ENCODE measurements around the gene TRABD.

The TRABD gene

DNA sequence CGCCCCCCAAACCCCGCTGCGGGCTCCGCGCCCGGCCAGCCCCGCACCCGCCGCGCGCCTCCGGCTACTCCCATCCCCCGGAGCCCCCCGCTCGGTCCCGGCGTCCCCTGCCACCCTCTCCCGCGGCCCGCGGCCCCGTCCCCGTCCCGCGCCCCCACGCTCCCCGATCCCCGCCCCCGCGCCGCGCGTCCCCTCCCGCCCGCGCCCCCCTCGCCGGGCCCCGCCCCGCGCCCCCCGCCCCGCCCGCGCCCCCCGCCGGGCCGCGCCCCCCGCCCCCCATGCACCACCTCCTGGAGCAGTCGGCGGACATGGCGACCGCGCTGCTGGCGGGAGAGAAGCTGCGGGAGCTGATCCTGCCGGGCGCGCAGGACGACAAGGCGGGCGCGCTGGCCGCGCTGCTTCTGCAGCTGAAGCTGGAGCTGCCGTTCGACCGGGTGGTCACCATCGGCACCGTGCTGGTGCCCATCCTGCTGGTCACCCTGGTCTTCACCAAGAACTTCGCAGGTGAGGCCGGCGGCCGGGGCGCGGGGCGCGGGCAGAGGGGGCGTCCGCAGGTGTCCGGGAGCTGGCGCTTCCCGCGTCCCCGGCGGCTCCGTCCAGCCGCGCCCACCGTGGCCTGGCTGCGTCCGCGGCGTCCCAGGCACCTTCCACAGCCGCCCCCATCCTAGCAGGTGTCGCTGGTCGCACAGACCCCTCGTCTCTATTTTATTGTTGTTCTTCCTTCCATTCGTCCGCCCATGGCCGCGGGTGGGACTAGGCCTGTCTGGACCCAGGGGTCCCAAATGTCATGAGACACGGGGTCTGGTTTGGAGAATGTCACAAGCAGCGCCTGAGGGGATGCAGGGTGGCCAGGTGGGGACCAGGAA is 15.0 kb upstream of the TRABD start, which contains the start of gene PANX2:
TSS of gene PANX2 (plus strand) at position 279 of the 866 bp plus-strand sequence. CDS start at position 279, 0 bp downstream.
- no peaks in the 10 kb centered on the region for H3K36me3 ChIP-seq (ENCODE audit: control insufficient read depth in 1 of 2, insufficient read depth in 2 of 2, low read depth in 1 of 2, low read length in 2 of 2)
- peak within 1 kb of the TSS; percentile 48 for H2BK15ac ChIP-seq (ENCODE audit: low read depth, poor library complexity, severe bottlenecking)
- H3K4me1 ChIP-seq (ENCODE audit: control insufficient read depth, insufficient read depth, low read depth, low read length): peaks cover 12% of the 10 kb centered on the region
- H3K4ac ChIP-seq (ENCODE audit: low read depth in 1 of 2, low read length in 2 of 2): no peak within 1 kb of the TSS
- H4K8ac ChIP-seq (ENCODE audit: low read length): no peak within 1 kb of the TSS
- peak within 1 kb of the TSS in 1 of 2 experiments; percentile 70 for H3K23ac ChIP-seq (ENCODE audit: low read length in 2 of 2)
- peak within 1 kb of the TSS in 1 of 2 experiments; percentile 57 for H3K18ac ChIP-seq (ENCODE audit: low read depth in 1 of 2, low read length in 2 of 2)
- no peak within 1 kb of the TSS for H2AFZ ChIP-seq (ENCODE audit: low read depth, low read length)
- H4K91ac ChIP-seq (ENCODE audit: low read length): peak within 1 kb of the TSS; percentile 50
- H3K27ac ChIP-seq (ENCODE audit: low read length, poor library complexity, severe bottlenecking): no peak within 1 kb of the TSS
- peak; percentile 14 for DNase-seq
- peak within 1 kb of the TSS in 1 of 2 experiments; percentile 60 for H2BK12ac ChIP-seq (ENCODE audit: low read length in 2 of 2)
- H2BK5ac ChIP-seq (ENCODE audit: low read depth, low read length, poor library complexity, severe bottlenecking): no peak within 1 kb of the TSS
- H3K4me3 ChIP-seq (ENCODE audit: insufficient read depth in 1 of 2, low read depth in 1 of 2, low read length in 2 of 2): peak within 1 kb of the TSS; percentile 55 to 59
- no peak within 1 kb of the TSS for H2AK5ac ChIP-seq (ENCODE audit: low read length, severe bottlenecking)
- H3K9me3 ChIP-seq (ENCODE audit: control insufficient read depth, low read length): no peaks in the 10 kb centered on the region
- peak within 1 kb of the TSS; percentile 82 for H3K4me2 ChIP-seq (ENCODE audit: low read length, poor library complexity, severe bottlenecking)
- no peak within 1 kb of the TSS for H3K9ac ChIP-seq (ENCODE audit: low read length)
- H3K79me1 ChIP-seq (replicated peaks; ENCODE audit: low read length, poor library complexity, severe bottlenecking): no peaks in the 10 kb centered on the region
- peaks cover 21 to 51% of the 10 kb centered on the region in 2 experiments for H3K27me3 ChIP-seq (ENCODE audit: control insufficient read depth in 1 of 2, insufficient read depth in 1 of 2, low read length in 2 of 2)
- H3K14ac ChIP-seq (ENCODE audit: low read length in 2 of 2): no peak within 1 kb of the TSS
- WGBS: 9% methylated on average over 47 of the region's 105 CpGs
- peak within 1 kb of the TSS; percentile 59 for H2BK120ac ChIP-seq (ENCODE audit: low read depth, low read length)

DNA sequence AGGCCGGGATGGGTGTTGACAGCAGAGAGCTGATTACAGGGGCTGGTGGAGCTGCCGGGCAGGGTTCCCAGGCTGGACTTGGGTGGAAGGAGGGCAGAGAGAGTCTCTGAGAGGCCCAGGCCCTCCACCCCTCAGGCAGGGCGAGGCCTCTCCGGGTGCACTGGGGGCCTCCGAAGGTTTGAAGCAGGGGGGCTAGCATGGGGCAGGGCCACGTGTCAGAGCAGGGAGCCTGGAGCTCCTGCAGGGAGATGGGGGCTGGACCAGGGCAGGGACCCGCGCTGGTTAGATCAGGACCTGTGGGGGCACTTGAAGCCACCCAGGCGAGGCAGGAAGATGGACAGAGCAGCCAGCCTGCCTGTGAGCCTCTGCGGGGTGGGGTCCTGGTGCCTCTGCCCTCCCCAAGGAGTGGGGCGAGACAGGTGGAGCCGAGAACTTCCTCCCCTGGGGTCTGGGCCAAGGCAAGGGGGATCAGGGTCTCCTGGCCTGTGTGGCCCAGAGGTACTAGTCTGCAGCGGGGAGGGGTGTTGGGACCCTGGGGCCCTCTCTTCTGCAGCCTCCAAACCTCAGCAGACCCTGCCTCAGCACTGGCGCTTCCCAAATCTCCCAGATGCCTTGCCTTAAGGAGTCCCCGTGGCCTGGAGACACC is 14.3 kb upstream of the TRABD start:
- no peak for DNase-seq
- Histone ChIP-seq H3K27me3 (ENCODE audit: control insufficient read depth in 1 of 2, insufficient read depth in 1 of 2, low read length in 2 of 2) (peaks cover 21 to 59% of the 10 kb centered on the region in 2 experiments), H3K18ac (ENCODE audit: low read depth in 1 of 2, low read length in 2 of 2) (no peak overlapping the region), H2BK5ac (ENCODE audit: low read depth, low read length, poor library complexity, severe bottlenecking) (no peak overlapping the region), H3K14ac (ENCODE audit: low read length in 2 of 2) (no peak overlapping the region), H3K23ac (ENCODE audit: low read length in 2 of 2) (peak overlapping the region in 1 of 2 experiments; percentile 70), H2AK5ac (ENCODE audit: low read length, severe bottlenecking) (no peak overlapping the region), H3K9ac (ENCODE audit: low read length) (no peak overlapping the region), H4K91ac (ENCODE audit: low read length) (no peak overlapping the region), H3K4me3 (ENCODE audit: insufficient read depth in 1 of 2, low read depth in 1 of 2, low read length in 2 of 2) (no peak overlapping the region), H3K9me3 (ENCODE audit: control insufficient read depth, low read length) (no peaks in the 10 kb centered on the region), H3K4me2 (ENCODE audit: low read length, poor library complexity, severe bottlenecking) (no peak overlapping the region), H3K4me1 (ENCODE audit: control insufficient read depth, insufficient read depth, low read depth, low read length) (peaks cover 12% of the 10 kb centered on the region), H4K8ac (ENCODE audit: low read length) (no peak overlapping the region), H3K4ac (ENCODE audit: low read depth in 1 of 2, low read length in 2 of 2) (no peak overlapping the region), H2BK15ac (ENCODE audit: low read depth, poor library complexity, severe bottlenecking) (no peak overlapping the region), H2AFZ (ENCODE audit: low read depth, low read length) (no peak overlapping the region), H2BK120ac (ENCODE audit: low read depth, low read length) (no peak overlapping the region), H3K79me1 (replicated peaks; ENCODE audit: low read length, poor library complexity, severe bottlenecking) (no peaks in the 10 kb centered on the region), H3K27ac (ENCODE audit: low read length, poor library complexity, severe bottlenecking) (no peak overlapping the region), H2BK12ac (ENCODE audit: low read length in 2 of 2) (no peak overlapping the region), H3K36me3 (ENCODE audit: control insufficient read depth in 1 of 2, insufficient read depth in 2 of 2, low read depth in 1 of 2, low read length in 2 of 2) (no peaks in the 10 kb centered on the region)
- 70% methylated on average over 15 of the region's 15 CpGs for WGBS

DNA sequence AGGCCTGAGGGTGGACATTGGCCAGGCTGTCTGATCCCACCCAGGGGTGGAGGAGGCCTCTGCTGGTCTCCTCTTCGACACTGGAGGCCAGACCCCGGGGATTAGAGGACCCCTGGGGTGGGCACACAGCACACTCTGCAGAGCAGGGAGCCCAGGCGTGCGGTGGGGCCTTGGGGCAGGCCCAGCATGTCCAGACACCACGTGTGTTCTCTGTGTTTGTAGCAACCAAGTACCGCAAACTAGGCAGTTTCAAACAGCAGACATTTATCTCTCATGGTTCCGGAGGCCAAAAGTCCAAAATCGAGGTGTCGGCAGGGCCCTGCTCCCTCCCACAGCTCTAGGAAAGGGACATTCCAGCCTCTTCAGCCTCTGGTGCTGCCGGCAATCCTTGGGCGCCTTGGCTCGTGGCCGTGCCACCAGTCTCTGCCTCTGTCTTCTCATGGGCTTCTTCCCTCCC is 13.7 kb upstream of the TRABD start:
- no peak overlapping the region for H3K4ac ChIP-seq (ENCODE audit: low read depth in 1 of 2, low read length in 2 of 2)
- no peak overlapping the region for H2AFZ ChIP-seq (ENCODE audit: low read depth, low read length)
- H4K8ac ChIP-seq (ENCODE audit: low read length): no peak overlapping the region
- no peak overlapping the region for H2BK120ac ChIP-seq (ENCODE audit: low read depth, low read length)
- no peak overlapping the region for H3K18ac ChIP-seq (ENCODE audit: low read depth in 1 of 2, low read length in 2 of 2)
- no peak overlapping the region for H2BK15ac ChIP-seq (ENCODE audit: low read depth, poor library complexity, severe bottlenecking)
- H3K4me2 ChIP-seq (ENCODE audit: low read length, poor library complexity, severe bottlenecking): no peak overlapping the region
- no peaks in the 10 kb centered on the region for H3K79me1 ChIP-seq (replicated peaks; ENCODE audit: low read length, poor library complexity, severe bottlenecking)
- H3K4me3 ChIP-seq (ENCODE audit: insufficient read depth in 1 of 2, low read depth in 1 of 2, low read length in 2 of 2): no peak overlapping the region
- H2AK5ac ChIP-seq (ENCODE audit: low read length, severe bottlenecking): no peak overlapping the region
- DNase-seq: no peak
- no peak overlapping the region for H2BK5ac ChIP-seq (ENCODE audit: low read depth, low read length, poor library complexity, severe bottlenecking)
- peaks cover 12% of the 10 kb centered on the region for H3K4me1 ChIP-seq (ENCODE audit: control insufficient read depth, insufficient read depth, low read depth, low read length)
- H2BK12ac ChIP-seq (ENCODE audit: low read length in 2 of 2): no peak overlapping the region
- peaks cover 21 to 62% of the 10 kb centered on the region in 2 experiments for H3K27me3 ChIP-seq (ENCODE audit: control insufficient read depth in 1 of 2, insufficient read depth in 1 of 2, low read length in 2 of 2)
- no peaks in the 10 kb centered on the region for H3K36me3 ChIP-seq (ENCODE audit: control insufficient read depth in 1 of 2, insufficient read depth in 2 of 2, low read depth in 1 of 2, low read length in 2 of 2)
- no peak overlapping the region for H3K23ac ChIP-seq (ENCODE audit: low read length in 2 of 2)
- H3K9ac ChIP-seq (ENCODE audit: low read length): no peak overlapping the region
- H3K14ac ChIP-seq (ENCODE audit: low read length in 2 of 2): no peak overlapping the region
- no peak overlapping the region for H4K91ac ChIP-seq (ENCODE audit: low read length)
- no peaks in the 10 kb centered on the region for H3K9me3 ChIP-seq (ENCODE audit: control insufficient read depth, low read length)
- WGBS: 76% methylated on average over 13 of the region's 13 CpGs
- no peak overlapping the region for H3K27ac ChIP-seq (ENCODE audit: low read length, poor library complexity, severe bottlenecking)

Data from mesenchymal stem cell (in vitro differentiated cells and primary cell).